PC-9 (cell line): ENCODE measurements around the gene LMO2. TPM values are rescaled to one million over a fixed set of nuclear protein-coding genes. Genes with fewer than 3 reads are reported as not detected.

Experiments
- BruUV-seq: library from RNA; stranded (reverse); fragments of 400-500 nt; replicated peaks from 2 replicates; lab custom pipeline; 2021; lab: Mats Ljungman, UMichigan
- CTCF ChIA-PET: fragments of 300-600 bp; sonication (Branson Sonifier 250); formaldehyde crosslinking; loops from one replicate; lab custom pipeline; 2022; ENCODE audit warnings: antibody characterized with exemption; lab: Charles Lee
- POLR2A ChIA-PET: fragments of 300-600 bp; sonication (Branson Sonifier 250); formaldehyde crosslinking; loops from one replicate; lab custom pipeline; 2022; ENCODE audit warnings: antibody characterized with exemption; ENCODE audit not compliant: unreplicated experiment; lab: Charles Lee
- DNase-seq, 2 experiments: peaks; one replicate each; pipeline versions ENCODE4 v3.0.0 to v3.0.0-alpha.2; 2015 to 2022; ENCODE audit warnings: mixed read lengths in 1 of 2
- H2AFZ ChIP-seq: fragments of 200-600 bp; sonication (generic); 2 replicates; pipeline ENCODE4 v1.8.1; 2017; ENCODE audit warnings: antibody characterized with exemption
- H3F3A ChIP-seq: fragments of 200-600 bp; sonication (generic); 2 replicates; pipeline ENCODE4 v1.8.1; 2017; ENCODE audit warnings: antibody characterized with exemption, mild to moderate bottlenecking, low read depth; ENCODE audit not compliant: insufficient read depth
- H3K27ac ChIP-seq: fragments of 200-600 bp; sonication (generic); 2 replicates; pipeline ENCODE4 v1.6.1; 2016; ENCODE audit warnings: mixed run types
- H3K27me3 ChIP-seq: fragments of 200-600 bp; sonication (generic); 2 replicates; pipeline ENCODE4 v1.6.1; 2016; ENCODE audit warnings: low read depth, mixed run types; ENCODE audit not compliant: insufficient read depth
- H3K36me3 ChIP-seq: fragments of 200-600 bp; sonication (generic); 2 replicates; pipeline ENCODE4 v1.6.1; 2016; ENCODE audit warnings: low read depth, mixed run types
- H3K4me1 ChIP-seq: fragments of 200-600 bp; sonication (generic); replicated peaks from 2 replicates; pipeline ENCODE4 v1.6.1; 2016; ENCODE audit warnings: mixed run types; ENCODE audit not compliant: insufficient read depth
- H3K4me2 ChIP-seq: fragments of 200-600 bp; sonication (generic); 2 replicates; pipeline ENCODE4 v1.6.1; 2017; ENCODE audit warnings: mixed run types
- H3K4me3 ChIP-seq: fragments of 200-600 bp; sonication (generic); 2 replicates; pipeline ENCODE4 v1.6.1; 2016; ENCODE audit warnings: mixed run types
- H3K79me2 ChIP-seq: fragments of 200-600 bp; sonication (generic); 2 replicates; pipeline ENCODE4 v1.6.1; 2017; ENCODE audit warnings: low read depth, mixed run types
- H3K9me2 ChIP-seq: fragments of 200-600 bp; sonication (generic); 2 replicates; pipeline ENCODE4 v1.8.1; 2017; ENCODE audit warnings: mild to moderate bottlenecking; ENCODE audit not compliant: insufficient read depth
- H3K9me3 ChIP-seq: fragments of 200-600 bp; sonication (generic); 2 replicates; pipeline ENCODE4 v1.8.1; 2016; ENCODE audit warnings: low read depth; ENCODE audit not compliant: insufficient read depth
- H4K20me1 ChIP-seq: fragments of 200-600 bp; sonication (generic); 2 replicates; pipeline ENCODE4 v1.8.1; 2017; ENCODE audit not compliant: insufficient read depth
- EZH2 ChIP-seq: fragments of 200-600 bp; sonication (generic); IDR thresholded peaks from 2 replicates; pipeline ENCODE4 v1.8.0; 2017; ENCODE audit warnings: antibody characterized with exemption, low read depth
- intact Hi-C: fragments of 100-400 bp; cut with micrococcal nuclease; formaldehyde crosslinking; loops from one replicate; pipeline ENCODE4 v1.10.0; 2022; ENCODE audit not compliant: unreplicated experiment
- total RNA-seq: library from RNA; stranded (reverse); gene quantifications from 2 replicates; pipeline ENCODE4 v1.2.3, GENCODE V29; 2021
- TF ChIP-seq, protein P1 (sequence below): fragments of 200-600 bp; sonication (generic); conservative IDR thresholded peaks from 2 replicates; pipeline ENCODE4 v1.6.1; 2017; ENCODE audit warnings: mixed run types, antibody characterized with exemption, mild to moderate bottlenecking, moderate library complexity

Gene LMO2
- total RNA-seq, 1 experiment from 2014 or later, result 0.28 TPM

DNA sequence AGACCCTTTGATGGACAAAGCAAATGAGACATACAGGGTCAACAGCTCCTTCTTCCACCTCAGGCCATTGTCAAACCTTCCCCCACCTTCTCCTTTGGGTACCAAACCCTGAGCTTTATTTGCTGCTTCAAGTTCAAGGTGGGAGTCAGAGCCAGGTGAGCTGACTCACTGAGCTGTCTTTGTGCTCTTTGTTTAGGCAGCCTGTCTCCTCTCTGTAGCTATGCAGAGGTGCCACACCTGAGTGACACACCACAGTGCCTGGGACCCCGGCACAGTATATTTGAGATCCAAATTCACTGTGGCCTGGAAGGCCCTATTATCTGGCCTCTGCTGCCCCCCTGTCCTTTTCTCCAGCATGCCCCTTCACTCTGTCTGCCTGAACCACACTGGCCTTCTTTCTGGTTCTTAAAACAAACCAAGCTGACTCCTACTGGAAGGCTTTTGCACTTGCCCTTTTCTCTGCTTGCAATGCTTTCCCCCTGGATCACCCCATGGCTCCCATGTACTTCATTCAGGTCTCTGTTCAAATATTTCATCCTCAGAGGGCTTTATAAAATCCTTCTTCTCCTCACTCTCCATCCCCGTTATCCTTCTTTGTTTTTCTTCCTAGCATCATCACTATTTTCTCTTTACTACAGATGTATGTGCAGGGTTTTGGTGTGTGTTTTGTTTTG is 16.1 kb downstream of the LMO2 start:
- BruUV-seq, result no TSS peak
- H3K4me1 ChIP-seq, result no peaks in the 10 kb centered on the region
- H3F3A ChIP-seq, result no peaks in the 10 kb centered on the region
- no peaks in the 10 kb centered on the region for H3K9me2 ChIP-seq
- DNase-seq, result no peak
- no peaks in the 10 kb centered on the region for H3K36me3 ChIP-seq
- peaks cover 53% of the 10 kb centered on the region for H3K27me3 ChIP-seq
- no peak for TF ChIP-seq EZH2
- TF ChIP-seq, protein P1, sequence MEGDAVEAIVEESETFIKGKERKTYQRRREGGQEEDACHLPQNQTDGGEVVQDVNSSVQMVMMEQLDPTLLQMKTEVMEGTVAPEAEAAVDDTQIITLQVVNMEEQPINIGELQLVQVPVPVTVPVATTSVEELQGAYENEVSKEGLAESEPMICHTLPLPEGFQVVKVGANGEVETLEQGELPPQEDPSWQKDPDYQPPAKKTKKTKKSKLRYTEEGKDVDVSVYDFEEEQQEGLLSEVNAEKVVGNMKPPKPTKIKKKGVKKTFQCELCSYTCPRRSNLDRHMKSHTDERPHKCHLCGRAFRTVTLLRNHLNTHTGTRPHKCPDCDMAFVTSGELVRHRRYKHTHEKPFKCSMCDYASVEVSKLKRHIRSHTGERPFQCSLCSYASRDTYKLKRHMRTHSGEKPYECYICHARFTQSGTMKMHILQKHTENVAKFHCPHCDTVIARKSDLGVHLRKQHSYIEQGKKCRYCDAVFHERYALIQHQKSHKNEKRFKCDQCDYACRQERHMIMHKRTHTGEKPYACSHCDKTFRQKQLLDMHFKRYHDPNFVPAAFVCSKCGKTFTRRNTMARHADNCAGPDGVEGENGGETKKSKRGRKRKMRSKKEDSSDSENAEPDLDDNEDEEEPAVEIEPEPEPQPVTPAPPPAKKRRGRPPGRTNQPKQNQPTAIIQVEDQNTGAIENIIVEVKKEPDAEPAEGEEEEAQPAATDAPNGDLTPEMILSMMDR, result no peak
- H3K27ac ChIP-seq, result no peak overlapping the region
- POLR2A ChIA-PET, result no interaction called here
- no peak overlapping the region for H3K4me2 ChIP-seq
- H2AFZ ChIP-seq, result no peak overlapping the region
- intact Hi-C loops, result no loop called here
- CTCF ChIA-PET, result interaction anchor here (0.7 kb wide), 2 partner anchors 64 to 511 kb away, joined by 3 read pairs; no protein-coding TSS in a partner anchor
- no peaks in the 10 kb centered on the region for H3K9me3 ChIP-seq
- H4K20me1 ChIP-seq, result no peaks in the 10 kb centered on the region
- no peaks in the 10 kb centered on the region for H3K79me2 ChIP-seq
- H3K4me3 ChIP-seq, result no peak overlapping the region

DNA sequence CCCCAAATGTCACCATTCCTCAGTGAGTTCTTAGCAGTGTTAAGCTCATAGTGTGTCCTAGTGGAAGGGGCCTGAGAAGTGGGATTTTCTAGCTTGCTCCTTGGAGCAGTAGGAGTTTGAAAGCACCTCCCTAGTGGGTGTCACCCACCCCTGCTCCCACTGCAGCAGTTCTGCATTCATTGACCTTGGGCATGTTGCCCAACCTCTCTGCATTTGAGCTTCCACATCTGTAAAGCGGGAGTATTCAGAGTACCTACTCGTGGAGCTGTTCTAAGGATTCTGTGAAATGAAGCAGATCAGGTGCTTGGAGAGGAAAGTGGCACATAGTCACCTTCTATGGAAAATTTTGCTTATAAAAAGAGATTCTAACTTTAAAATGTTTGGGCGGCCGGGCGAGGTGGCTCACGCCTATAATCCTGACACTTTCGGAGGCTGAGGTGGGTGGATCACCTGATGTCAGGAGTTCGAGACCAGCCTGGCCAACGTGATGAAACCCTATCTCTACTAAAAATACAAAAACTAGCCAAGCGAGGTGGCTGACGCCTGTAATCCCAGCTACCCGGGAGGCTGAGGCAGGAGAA is 16.9 kb downstream of the LMO2 start:
- ChIA-PET POLR2A (no interaction called here), CTCF (interaction anchor here (0.7 kb wide), 2 partner anchors 65 to 512 kb away, joined by 3 read pairs; no protein-coding TSS in a partner anchor)
- H4K20me1 ChIP-seq, result no peaks in the 10 kb centered on the region
- BruUV-seq, result no TSS peak
- no peaks in the 10 kb centered on the region for H3F3A ChIP-seq
- H3K9me3 ChIP-seq, result no peaks in the 10 kb centered on the region
- H3K27me3 ChIP-seq, result peaks cover 61% of the 10 kb centered on the region
- H3K27ac ChIP-seq, result no peak overlapping the region
- no peak overlapping the region for H3K4me3 ChIP-seq
- H3K79me2 ChIP-seq, result no peaks in the 10 kb centered on the region
- H2AFZ ChIP-seq, result no peak overlapping the region
- H3K4me2 ChIP-seq, result no peak overlapping the region
- no peaks in the 10 kb centered on the region for H3K9me2 ChIP-seq
- intact Hi-C loops, result no loop called here
- no peak for DNase-seq
- H3K4me1 ChIP-seq, result no peaks in the 10 kb centered on the region
- TF ChIP-seq EZH2, result no peak
- TF ChIP-seq, protein P1, result no peak
- H3K36me3 ChIP-seq, result no peaks in the 10 kb centered on the region

DNA sequence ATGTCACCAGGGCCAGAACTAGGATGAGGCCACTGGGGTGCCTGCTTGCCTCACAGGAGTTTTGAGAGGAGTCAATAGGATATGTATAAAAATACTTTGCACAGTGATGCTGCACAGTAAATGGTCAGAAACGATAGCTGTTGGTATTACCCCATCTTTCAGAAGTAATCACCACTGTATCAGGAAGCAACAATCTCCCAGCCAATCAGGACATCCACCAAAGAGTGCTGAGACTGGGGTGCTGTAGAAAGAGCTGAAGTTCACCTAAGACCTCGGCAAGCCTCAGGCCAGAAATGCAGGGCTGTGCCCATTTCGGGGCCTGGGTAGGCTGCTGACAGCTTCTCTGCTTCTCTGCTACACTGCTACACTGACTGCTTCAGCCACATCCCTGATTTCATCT is 17.4 kb downstream of the LMO2 start:
- Histone ChIP-seq H3K4me3 (no peak overlapping the region), H3K4me1 (no peaks in the 10 kb centered on the region), H2AFZ (no peak overlapping the region), H3K9me3 (no peaks in the 10 kb centered on the region), H3K9me2 (no peaks in the 10 kb centered on the region), H3K79me2 (no peaks in the 10 kb centered on the region), H3K36me3 (no peaks in the 10 kb centered on the region), H3K27me3 (peaks cover 61% of the 10 kb centered on the region), H3K4me2 (no peak overlapping the region), H3K27ac (no peak overlapping the region), H4K20me1 (no peaks in the 10 kb centered on the region), H3F3A (no peaks in the 10 kb centered on the region)
- no TSS peak for BruUV-seq
- no peak for DNase-seq
- TF ChIP-seq, protein P1, result no peak
- no peak for TF ChIP-seq EZH2
- CTCF ChIA-PET, result no interaction called here
- intact Hi-C loops, result no loop called here
- POLR2A ChIA-PET, result no interaction called here
